Measurements from ENCODE around the gene SLC10A3. TPM values are rescaled to one million over a fixed set of nuclear protein-coding genes. Genes with fewer than 3 reads are reported as not detected.

The SLC10A3 gene
- total RNA-seq, 2 experiments from 2014 or later: 10.4 to 11.3 TPM

Small RNA genes within 50 kb of the gene (microRNA-seq; reads per million reads assigned to microRNA genes)
- gene MIR6858 (ENCODE audit: borderline replicate concordance): 1.1 reads per million

Other genes starting within 250 kb of the SLC10A3 start
- not detected for gene OPN1MW3, start 233.0 kb downstream of the SLC10A3 start, total RNA-seq
- not detected for gene TEX28, start 195.5 kb downstream of the SLC10A3 start, total RNA-seq
- under 1 TPM in 1 of 2 experiments, not detected in 1; 0.23 TPM for gene TKTL1, start 194.8 kb downstream of the SLC10A3 start, total RNA-seq
- 1,000 to 10,000 TPM in 1 of 2 experiments, 100 to 1,000 TPM in 1; 891 to 1,083 TPM for gene FLNA, start 116.0 kb downstream of the SLC10A3 start, total RNA-seq
- 10 to 100 TPM; 75.9 to 89.4 TPM for gene EMD, start 111.3 kb downstream of the SLC10A3 start, total RNA-seq
- 1,000 to 10,000 TPM; 1,286 to 2,705 TPM for gene RPL10, start 92.3 kb downstream of the SLC10A3 start, total RNA-seq
- 10 to 100 TPM; 12.6 to 13.4 TPM for gene DNASE1L1, start 81.4 kb downstream of the SLC10A3 start, total RNA-seq
- 10 to 100 TPM; 43.8 to 49.0 TPM for gene TAFAZZIN, start 79.1 kb downstream of the SLC10A3 start, total RNA-seq
- 10 to 100 TPM; 25.6 to 28.6 TPM for gene ATP6AP1, start 62.0 kb downstream of the SLC10A3 start, total RNA-seq
- 100 to 1,000 TPM; 100 to 117 TPM for gene GDI1, start 53.5 kb downstream of the SLC10A3 start, total RNA-seq
- gene FAM50A, start 46.5 kb downstream of the SLC10A3 start, total RNA-seq: 10 to 100 TPM; 40.9 to 50.0 TPM
- 10 to 100 TPM; 23.2 to 25.3 TPM for gene PLXNA3, start 32.3 kb downstream of the SLC10A3 start, total RNA-seq
- gene LAGE3, start 11.3 kb downstream of the SLC10A3 start, total RNA-seq: 10 to 100 TPM; 34.7 to 43.0 TPM
- 10 to 100 TPM; 45.2 to 47.6 TPM for gene UBL4A, start 4.0 kb downstream of the SLC10A3 start, total RNA-seq
- 10 to 100 TPM; 27.6 to 30.5 TPM for gene FAM3A, start 25.6 kb upstream of the SLC10A3 start, total RNA-seq
- 10 to 100 TPM; 63.1 to 72.5 TPM for gene G6PD, start 56.2 kb upstream of the SLC10A3 start, total RNA-seq
- gene IKBKG, start 57.0 kb upstream of the SLC10A3 start, total RNA-seq: 10 to 100 TPM; 32.7 to 33.0 TPM
- not detected for gene CTAG1A, start 94.5 kb upstream of the SLC10A3 start, total RNA-seq
- gene CTAG1B, start 128.7 kb upstream of the SLC10A3 start, total RNA-seq: not detected
- not detected for gene CTAG2, start 162.9 kb upstream of the SLC10A3 start, total RNA-seq

Data from activated CD4-positive, alpha-beta T cell treated with anti-CD3 and anti-CD28 coated beads for 36 hours (primary cell).